Neural progenitor cell (in vitro differentiated cells): ENCODE results near the gene AXL. TPM values are rescaled to one million over a fixed set of nuclear protein-coding genes. Genes with fewer than 3 reads are reported as not detected.

Experiments
- DNase-seq: peaks from one replicate; pipeline ENCODE4 v3.0.0-alpha.2; 2016; ENCODE audit warnings: low spot score
- H2AFZ ChIP-seq: fragments of 200-600 bp; sonication (generic); replicated peaks from 2 replicates; pipeline ENCODE4 v1.6.1; 2016; ENCODE audit warnings: antibody characterized with exemption
- H3F3A ChIP-seq: fragments of 200-600 bp; sonication (generic); 2 replicates; pipeline ENCODE4 v1.6.1; 2016; ENCODE audit warnings: antibody characterized with exemption, low read depth
- H3K27ac ChIP-seq: fragments of 200-600 bp; sonication (generic); 2 replicates; pipeline ENCODE4 v1.5.1; 2016; ENCODE audit warnings: mild to moderate bottlenecking
- H3K27me3 ChIP-seq: fragments of 200-600 bp; sonication (generic); 2 replicates; pipeline ENCODE4 v1.6.1; 2016; ENCODE audit warnings: mild to moderate bottlenecking, moderate library complexity
- H3K36me3 ChIP-seq: fragments of 200-600 bp; sonication (generic); 2 replicates; pipeline ENCODE4 v1.5.1; 2016
- H3K4me1 ChIP-seq: fragments of 200-600 bp; sonication (generic); 2 replicates; pipeline ENCODE4 v1.6.1; 2016; ENCODE audit warnings: mixed run types
- H3K4me2 ChIP-seq: fragments of 200-600 bp; sonication (generic); 2 replicates; pipeline ENCODE4 v1.6.1; 2016
- H3K4me3 ChIP-seq: fragments of 200-600 bp; sonication (generic); 2 replicates; pipeline ENCODE4 v1.5.1; 2016
- H3K79me2 ChIP-seq: fragments of 200-600 bp; sonication (generic); 2 replicates; pipeline ENCODE4 v1.6.1; 2016; ENCODE audit warnings: low read depth
- H3K9ac ChIP-seq: fragments of 200-600 bp; sonication (generic); 2 replicates; pipeline ENCODE4 v1.6.1; 2016
- H3K9me3 ChIP-seq: fragments of 200-600 bp; sonication (generic); 2 replicates; pipeline ENCODE4 v1.5.1; 2016; ENCODE audit warnings: low read depth
- H4K20me1 ChIP-seq: fragments of 200-600 bp; sonication (generic); 2 replicates; pipeline ENCODE4 v1.6.1; 2016; ENCODE audit warnings: low read depth
- H3K27ac Mint-ChIP-seq: 3 replicates; pipeline ENCODE4 v1.8.0; 2021; ENCODE audit warnings: mixed read lengths
- H3K27me3 Mint-ChIP-seq: 2 replicates; pipeline ENCODE4 v1.8.0; 2022; ENCODE audit warnings: low read depth, mild to moderate bottlenecking, inconsistent platforms, moderate library complexity, mixed read lengths; ENCODE audit not compliant: insufficient read depth
- H3K36me3 Mint-ChIP-seq: 3 replicates; pipeline ENCODE4 v1.8.0; 2021; ENCODE audit warnings: mixed read lengths
- H3K4me1 Mint-ChIP-seq: 3 replicates; pipeline ENCODE4 v1.8.0; 2021; ENCODE audit warnings: mixed read lengths
- H3K4me3 Mint-ChIP-seq: 3 replicates; pipeline ENCODE4 v1.8.0; 2021; ENCODE audit warnings: mild to moderate bottlenecking, moderate library complexity, mixed read lengths
- H3K9me3 Mint-ChIP-seq: 3 replicates; pipeline ENCODE4 v1.8.0; 2020; ENCODE audit warnings: mixed read lengths
- CTCF ChIP-seq: fragments of 200-600 bp; sonication (generic); IDR thresholded peaks from 2 replicates; pipeline ENCODE4 v1.5.1; 2017; ENCODE audit warnings: antibody characterized with exemption, mild to moderate bottlenecking
- EZH2 ChIP-seq: fragments of 200-600 bp; sonication (generic); IDR thresholded peaks from 2 replicates; pipeline ENCODE4 v1.6.1; 2017; ENCODE audit warnings: antibody characterized with exemption, mild to moderate bottlenecking, moderate library complexity
- EZH2phosphoT487 ChIP-seq: fragments of 200-600 bp; sonication (generic); IDR thresholded peaks from 2 replicates; pipeline ENCODE4 v1.6.1; 2017; ENCODE audit warnings: antibody characterized with exemption
- total RNA-seq: library from RNA; depleted of rRNA; stranded (reverse); fragments of >200 nt; gene quantifications from 2 replicates; pipeline ENCODE4 v1.2.3, GENCODE V29; 2015; ENCODE audit warnings: low replicate concordance

The AXL gene
- total RNA-seq, 1 donor from 2014 or later: 24.7 TPM

GRCh38 chr19:41249707-41250423 lies 30.8 kb downstream of the AXL start:
- H3K27me3 Mint-ChIP-seq: peaks cover 5% of the 10 kb centered on the region
- H3K4me1 Mint-ChIP-seq: no peaks in the 10 kb centered on the region
- no peak overlapping the region for H3K9ac ChIP-seq
- H3K36me3 Mint-ChIP-seq: peaks cover 15% of the 10 kb centered on the region
- no peaks in the 10 kb centered on the region for H3K9me3 Mint-ChIP-seq
- no peak overlapping the region for H3K27ac Mint-ChIP-seq
- H3K4me1 ChIP-seq: no peaks in the 10 kb centered on the region
- no peak overlapping the region for H3K4me3 Mint-ChIP-seq
- H3F3A ChIP-seq: no peaks in the 10 kb centered on the region
- H3K4me2 ChIP-seq: no peak overlapping the region
- no peak overlapping the region for H3K4me3 ChIP-seq
- DNase-seq: no peak
- H4K20me1 ChIP-seq: no peaks in the 10 kb centered on the region
- H3K27ac ChIP-seq: no peak overlapping the region
- H3K27me3 ChIP-seq: no peaks in the 10 kb centered on the region
- no peaks in the 10 kb centered on the region for H3K9me3 ChIP-seq
- H2AFZ ChIP-seq: no peak overlapping the region
- no peaks in the 10 kb centered on the region for H3K79me2 ChIP-seq
- no peaks in the 10 kb centered on the region for H3K36me3 ChIP-seq
- no peak for TF ChIP-seq EZH2
- TF ChIP-seq CTCF: no peak
- TF ChIP-seq EZH2phosphoT487: no peak

- no peaks in the 10 kb centered on the region for H3K9me3 Mint-ChIP-seq
- H3K4me1 Mint-ChIP-seq: no peaks in the 10 kb centered on the region
- H4K20me1 ChIP-seq: no peaks in the 10 kb centered on the region
- no peak overlapping the region for H3K4me3 Mint-ChIP-seq
- H3K9ac ChIP-seq: no peak overlapping the region
- no peak overlapping the region for H2AFZ ChIP-seq
- no peak for DNase-seq
- H3K36me3 ChIP-seq: no peaks in the 10 kb centered on the region
- no peak for TF ChIP-seq EZH2phosphoT487
- no peak for TF ChIP-seq CTCF
- TF ChIP-seq EZH2: no peak
- no peaks in the 10 kb centered on the region for H3K79me2 ChIP-seq
- H3K27ac Mint-ChIP-seq: no peak overlapping the region
- H3K36me3 Mint-ChIP-seq: peaks cover 16% of the 10 kb centered on the region
- H3K9me3 ChIP-seq: no peaks in the 10 kb centered on the region
- H3K27me3 Mint-ChIP-seq: peaks cover 8% of the 10 kb centered on the region
- H3K27ac ChIP-seq: no peak overlapping the region
- no peaks in the 10 kb centered on the region for H3K4me1 ChIP-seq
- H3K27me3 ChIP-seq: no peaks in the 10 kb centered on the region
- H3F3A ChIP-seq: no peaks in the 10 kb centered on the region
- no peak overlapping the region for H3K4me3 ChIP-seq
- H3K4me2 ChIP-seq: no peak overlapping the region
These were observed 34.6 kb downstream of the AXL start for GRCh38 chr19:41253660-41254059.

GRCh38 chr19:41255171-41255570 lies 36.1 kb downstream of the AXL start:
- no peak for TF ChIP-seq CTCF
- TF ChIP-seq EZH2phosphoT487: no peak
- no peak for TF ChIP-seq EZH2
- Histone ChIP-seq H3F3A (no peaks in the 10 kb centered on the region), H3K27ac (no peak overlapping the region), H4K20me1 (no peaks in the 10 kb centered on the region), H3K9me3 (no peaks in the 10 kb centered on the region), H3K79me2 (no peaks in the 10 kb centered on the region), H3K27me3 (no peaks in the 10 kb centered on the region), H3K36me3 (no peaks in the 10 kb centered on the region), H2AFZ (no peak overlapping the region), H3K4me1 (no peaks in the 10 kb centered on the region), H3K4me2 (no peak overlapping the region), H3K9ac (no peak overlapping the region), H3K4me3 (no peak overlapping the region)
- peaks cover 18% of the 10 kb centered on the region for H3K36me3 Mint-ChIP-seq
- H3K27me3 Mint-ChIP-seq: peaks cover 8% of the 10 kb centered on the region
- no peak overlapping the region for H3K27ac Mint-ChIP-seq
- no peaks in the 10 kb centered on the region for H3K4me1 Mint-ChIP-seq
- DNase-seq: no peak
- H3K4me3 Mint-ChIP-seq: no peak overlapping the region
- no peaks in the 10 kb centered on the region for H3K9me3 Mint-ChIP-seq
